DND-41 (cell line): ENCODE data around the gene MCU.

Experiments
- CTCF ChIP-seq: IDR thresholded peaks from 2 replicates; pipeline ENCODE4 v1.5.1; 2012; ENCODE audit warnings: borderline replicate concordance, low read length, moderate library complexity, mild to moderate bottlenecking; ENCODE audit not compliant: poor library complexity, severe bottlenecking; ENCODE audit errors: extremely low read depth
- EZH2 ChIP-seq: IDR thresholded peaks from 3 replicates; pipeline ENCODE4 v1.6.1; 2012; ENCODE audit warnings: borderline replicate concordance, low read depth, mild to moderate bottlenecking, moderate library complexity, low read length, inconsistent platforms; ENCODE audit not compliant: severe bottlenecking

GRCh38 chr10:72801263-72801868 is 109.4 kb downstream of the MCU start:
- TF ChIP-seq CTCF (no peak), EZH2 (no peak)
